NCI-H2196 treated with DMSO at 0.1 percent for 48 hours (cell line): ENCODE data around the gene IP6K3.

Experiments used
- DNase-seq: peaks from one replicate; lab custom pipeline; 2025; ENCODE audit not compliant: unreplicated experiment; lab: John Stamatoyannopoulos, UW

The IP6K3 gene

DNA sequence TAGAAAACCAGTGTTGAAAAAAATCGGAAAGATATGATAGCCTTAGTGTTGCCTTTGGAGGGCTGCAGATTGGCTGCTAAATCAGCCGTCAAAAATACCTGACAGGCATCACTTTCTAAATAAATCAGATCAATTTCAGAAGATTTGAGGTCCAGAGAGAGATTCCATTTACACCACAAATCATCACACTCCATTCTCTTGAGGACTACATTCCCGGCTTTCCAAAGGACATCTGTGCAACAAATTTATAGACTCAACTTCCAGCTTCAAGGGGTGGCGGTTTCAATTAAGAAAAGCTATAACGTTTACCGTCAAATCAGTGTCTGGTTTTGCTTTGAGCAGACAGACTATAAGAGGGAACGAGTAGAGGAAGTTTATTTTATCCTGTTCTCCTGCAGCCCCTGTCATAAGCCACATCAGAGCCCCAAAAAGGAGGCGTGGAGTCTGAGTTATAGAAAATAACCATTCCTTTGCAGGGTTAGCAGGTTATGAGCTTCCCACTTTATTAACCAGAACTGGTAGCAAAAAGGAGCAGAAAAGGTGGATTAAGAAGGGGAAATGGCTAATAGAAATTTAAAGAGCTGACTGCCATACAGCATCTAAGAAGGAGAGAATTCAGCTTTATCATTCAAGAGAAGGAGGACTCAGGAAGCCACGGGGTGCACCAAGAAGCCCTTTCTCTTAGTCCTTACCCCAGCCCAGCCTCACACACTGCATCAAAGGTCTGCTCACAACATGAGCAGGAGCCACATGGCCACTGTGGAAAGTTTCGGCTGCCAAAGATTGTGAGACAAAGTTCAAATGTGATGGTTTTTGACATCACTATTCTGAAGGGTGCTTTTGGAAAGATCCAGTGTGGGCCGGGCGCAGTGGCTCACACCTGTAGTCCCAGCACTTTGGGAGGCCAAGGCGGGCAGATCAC lies 22.3 kb downstream of the IP6K3 start:
- no peak for DNase-seq

GRCh38 chr6:33723371-33724085 lies 23.2 kb downstream of the IP6K3 start:
- DNase-seq: no peak

DNA sequence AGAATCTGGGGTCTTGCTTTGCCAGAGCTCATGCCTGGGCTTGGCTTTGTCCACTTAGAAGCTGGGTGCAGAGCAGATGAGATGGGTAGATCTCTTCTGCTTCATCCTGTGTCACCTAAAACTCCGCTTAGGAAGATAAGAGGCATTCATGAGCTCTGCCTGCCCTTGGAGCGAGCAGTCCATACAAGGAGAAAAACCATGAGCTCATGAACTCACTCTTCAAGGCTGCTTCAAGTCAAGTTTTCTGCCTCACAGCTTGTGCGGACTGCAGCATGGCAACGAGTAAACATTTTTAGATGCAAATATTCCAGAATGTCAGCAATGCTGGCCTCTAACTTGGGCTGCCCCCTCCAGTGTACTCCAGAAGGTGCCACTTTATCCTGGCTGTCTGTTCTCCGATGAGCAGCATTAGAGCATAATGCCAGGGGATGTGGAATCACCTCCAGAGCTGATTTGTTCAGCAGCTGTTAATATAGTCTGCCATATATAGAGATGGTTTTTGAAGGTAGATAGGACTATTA lies 24.5 kb downstream of the IP6K3 start:
- DNase-seq: no peak

DNA sequence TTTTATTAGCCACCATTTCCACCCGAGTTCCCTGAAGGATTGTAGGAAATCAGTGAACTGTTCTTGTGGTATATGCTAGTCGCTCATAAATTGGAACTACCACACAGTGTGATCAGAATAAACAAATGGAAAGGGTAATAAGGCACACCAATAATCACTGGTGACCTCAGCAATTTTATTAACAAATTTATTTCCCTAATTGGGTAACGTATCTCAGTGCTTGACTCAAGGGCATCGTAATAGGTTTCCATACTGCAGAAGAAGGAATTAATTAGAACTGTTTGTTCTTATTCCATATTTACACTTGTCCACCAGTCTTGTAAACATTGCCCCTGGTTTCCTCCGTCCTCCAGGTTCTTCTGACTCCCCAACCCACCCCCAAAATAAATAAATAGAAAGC lies 25.2 kb downstream of the IP6K3 start:
- DNase-seq: no peak

DNA sequence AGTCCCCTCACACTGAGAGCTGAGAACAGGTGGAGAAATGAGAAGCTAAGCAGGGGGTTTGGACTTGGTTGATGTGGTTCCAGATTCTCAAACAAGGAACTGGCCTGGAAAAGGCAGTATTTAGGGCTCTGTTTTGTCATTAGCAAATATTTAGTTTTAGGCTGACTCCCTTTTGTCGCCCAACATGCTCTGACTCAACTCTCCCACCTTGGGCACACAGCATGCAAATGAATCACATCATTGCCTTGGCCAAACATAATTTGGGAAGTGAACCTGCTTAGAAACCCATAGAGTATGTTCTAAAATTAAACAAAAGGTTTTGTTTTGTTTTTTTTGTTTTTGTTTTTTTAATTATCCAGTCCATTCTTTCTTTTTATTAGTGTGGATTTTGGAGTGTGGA lies 25.7 kb downstream of the IP6K3 start:
- no peak for DNase-seq

DNA sequence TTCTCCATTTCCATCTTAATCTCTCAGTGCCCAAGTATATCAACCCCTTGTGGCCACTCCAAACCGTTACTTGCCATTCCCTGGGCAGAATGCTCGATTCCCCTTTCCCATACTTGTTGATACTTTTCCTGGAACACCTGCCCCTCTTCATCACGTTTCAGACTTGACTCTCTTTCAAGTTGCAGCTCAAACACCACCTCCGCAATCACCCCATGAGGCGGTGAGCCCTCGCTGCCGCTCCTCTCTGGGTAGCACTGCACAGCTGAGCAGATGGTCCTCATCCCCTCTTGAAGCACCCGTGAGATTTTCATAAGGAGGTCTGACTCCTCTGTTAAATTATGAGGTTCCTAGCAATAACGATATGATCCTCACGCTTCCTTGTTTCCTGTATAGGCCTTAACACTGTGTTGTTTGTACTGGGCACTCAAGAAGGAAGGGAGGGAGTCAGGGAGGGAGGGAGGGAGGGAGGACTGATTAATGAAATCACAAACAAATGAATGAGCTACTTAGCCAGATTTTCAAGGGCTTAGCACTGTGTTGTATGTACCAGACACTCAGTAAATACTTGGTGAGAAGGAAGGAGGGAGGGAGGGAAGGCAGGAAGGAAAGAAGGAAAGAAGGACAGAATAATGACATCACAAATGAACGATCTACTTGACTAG lies 27.2 kb downstream of the IP6K3 start:
- peak; percentile 69 for DNase-seq

GRCh38 chr6:33718713-33719112 lies 28.0 kb downstream of the IP6K3 start:
- no peak for DNase-seq

DNA sequence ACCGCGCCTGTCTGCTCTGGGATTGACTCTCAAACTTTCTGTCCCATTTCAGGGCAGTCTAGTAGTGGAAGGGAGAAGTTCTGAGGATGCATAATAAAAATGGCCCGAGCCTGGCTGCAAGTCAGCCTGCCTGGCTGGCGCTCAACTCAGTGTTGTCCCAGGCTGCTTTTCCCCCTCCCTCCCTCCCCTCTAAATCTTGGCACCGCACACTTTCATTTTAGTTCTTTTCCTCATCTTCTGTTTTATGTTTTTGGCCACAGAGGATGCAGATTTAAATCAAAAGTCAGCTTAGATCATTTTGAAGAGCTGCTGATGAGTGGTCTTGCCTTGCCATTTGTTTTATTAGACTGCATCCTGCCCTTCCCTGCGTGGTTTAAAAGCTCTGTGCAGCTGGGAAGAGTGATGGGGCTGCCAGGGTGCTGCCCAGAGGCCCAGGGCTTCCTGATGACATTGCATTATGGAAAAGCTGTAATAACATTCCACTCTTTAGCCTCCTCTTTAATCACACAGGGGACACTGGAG lies 28.7 kb downstream of the IP6K3 start:
- no peak for DNase-seq

DNA sequence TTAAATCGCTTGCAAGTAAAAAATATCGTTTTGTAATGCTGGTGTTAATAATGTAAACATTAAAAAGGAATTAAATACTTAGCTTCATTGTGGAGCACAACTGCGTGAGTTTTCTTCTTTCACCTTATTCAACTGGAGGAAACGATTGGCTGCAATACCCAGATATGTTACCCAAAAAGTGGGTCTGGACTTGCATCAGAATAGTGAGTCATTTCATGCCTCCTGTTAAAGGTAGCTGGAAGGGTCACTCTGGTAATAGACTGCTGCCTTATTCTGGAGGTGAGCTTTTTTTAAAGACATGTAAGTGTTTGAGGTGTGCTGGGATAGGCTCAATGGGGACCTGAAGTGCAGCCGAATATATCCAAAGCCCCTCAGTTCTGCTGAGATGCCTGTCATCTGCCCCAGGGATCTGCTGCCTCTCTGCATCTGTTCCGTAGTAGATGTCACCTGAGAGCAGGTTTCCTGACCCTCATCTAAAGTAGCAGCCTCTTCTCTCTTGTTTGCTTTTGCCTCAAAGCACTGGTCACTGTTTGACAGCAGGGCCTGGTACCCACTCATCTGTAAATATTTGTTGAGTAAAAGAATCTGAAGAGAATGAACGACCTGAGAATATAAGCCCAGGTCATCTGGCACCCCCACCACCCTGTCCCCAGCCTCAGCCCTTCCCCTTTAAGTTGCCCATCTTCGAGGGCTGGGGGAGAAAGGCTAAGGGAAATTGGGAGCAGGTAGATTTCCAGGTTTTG lies 29.6 kb downstream of the IP6K3 start:
- DNase-seq: peak; percentile 38

DNA sequence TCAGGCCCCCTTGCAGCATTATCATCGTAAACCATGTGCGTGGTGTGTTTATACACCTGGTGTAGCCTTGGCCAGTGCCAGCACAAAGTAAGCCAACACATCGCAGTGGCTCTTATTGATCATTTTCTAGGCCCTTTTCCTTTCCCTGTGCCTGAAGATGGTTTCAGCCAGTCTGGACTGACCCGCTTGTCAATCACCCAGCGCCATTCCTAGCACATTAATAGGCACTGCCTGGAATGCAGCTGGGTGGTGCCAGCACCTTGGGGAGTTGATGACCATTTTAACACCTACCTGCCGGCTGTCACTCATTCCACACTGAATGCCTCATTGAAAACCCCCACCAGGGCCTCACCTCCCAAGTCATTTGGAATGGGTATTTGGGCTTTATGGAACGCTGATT lies 30.3 kb downstream of the IP6K3 start:
- DNase-seq: peak; percentile 72

DNA sequence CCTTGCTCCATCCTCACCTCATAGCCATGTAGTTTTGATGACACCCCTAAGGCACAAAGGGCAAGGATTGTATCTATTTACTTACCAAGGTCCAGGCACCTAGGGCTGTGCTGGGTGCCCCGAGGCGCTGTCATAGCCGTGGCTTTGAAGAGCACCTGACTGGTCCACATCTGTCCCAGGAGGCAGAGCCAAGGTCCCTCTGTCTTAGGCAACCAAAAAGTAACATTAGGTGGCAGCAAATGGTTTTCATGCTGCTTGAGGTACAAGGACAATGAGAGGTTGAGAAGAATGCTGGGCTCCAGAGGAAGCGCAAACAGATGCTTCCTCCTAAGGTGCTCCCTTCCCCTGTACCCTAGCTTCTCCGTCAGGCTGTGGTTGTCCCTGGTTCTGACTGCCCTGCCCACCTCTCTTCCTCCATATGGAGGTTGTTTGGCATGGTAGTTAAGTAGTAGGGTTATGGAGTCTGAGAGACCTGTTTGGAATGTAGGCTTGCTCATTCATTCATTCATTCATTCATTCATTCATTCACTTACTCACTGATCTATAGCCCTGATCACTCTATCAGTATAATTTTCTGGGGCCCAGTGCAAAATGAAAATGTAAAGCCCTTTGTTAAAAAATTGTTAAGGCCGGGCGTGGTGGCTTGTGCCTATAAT lies 32.2 kb downstream of the IP6K3 start:
- peak; percentile 15 for DNase-seq

- no peak for DNase-seq
Observed at GRCh38 chr6:33713786-33714185, 32.9 kb downstream of the IP6K3 start.

DNA sequence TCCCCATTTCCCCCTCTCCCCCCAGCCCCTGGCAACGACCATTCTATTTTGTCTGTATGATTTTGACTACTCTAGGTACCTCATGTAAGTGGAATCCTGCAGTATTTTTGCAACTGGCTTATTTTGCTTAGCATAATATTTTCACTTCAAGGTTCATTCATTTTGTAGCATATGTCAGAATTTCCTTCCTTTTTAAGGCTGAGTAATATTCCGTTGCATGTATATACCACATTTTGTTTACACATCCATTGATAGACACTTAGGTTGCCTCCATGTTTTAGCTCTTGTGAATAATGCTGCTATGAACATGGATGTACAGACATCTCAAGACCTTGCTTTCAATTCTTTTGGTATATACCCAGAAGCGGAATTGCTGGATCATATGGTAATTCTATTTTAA lies 33.8 kb downstream of the IP6K3 start:
- DNase-seq: no peak

DNA sequence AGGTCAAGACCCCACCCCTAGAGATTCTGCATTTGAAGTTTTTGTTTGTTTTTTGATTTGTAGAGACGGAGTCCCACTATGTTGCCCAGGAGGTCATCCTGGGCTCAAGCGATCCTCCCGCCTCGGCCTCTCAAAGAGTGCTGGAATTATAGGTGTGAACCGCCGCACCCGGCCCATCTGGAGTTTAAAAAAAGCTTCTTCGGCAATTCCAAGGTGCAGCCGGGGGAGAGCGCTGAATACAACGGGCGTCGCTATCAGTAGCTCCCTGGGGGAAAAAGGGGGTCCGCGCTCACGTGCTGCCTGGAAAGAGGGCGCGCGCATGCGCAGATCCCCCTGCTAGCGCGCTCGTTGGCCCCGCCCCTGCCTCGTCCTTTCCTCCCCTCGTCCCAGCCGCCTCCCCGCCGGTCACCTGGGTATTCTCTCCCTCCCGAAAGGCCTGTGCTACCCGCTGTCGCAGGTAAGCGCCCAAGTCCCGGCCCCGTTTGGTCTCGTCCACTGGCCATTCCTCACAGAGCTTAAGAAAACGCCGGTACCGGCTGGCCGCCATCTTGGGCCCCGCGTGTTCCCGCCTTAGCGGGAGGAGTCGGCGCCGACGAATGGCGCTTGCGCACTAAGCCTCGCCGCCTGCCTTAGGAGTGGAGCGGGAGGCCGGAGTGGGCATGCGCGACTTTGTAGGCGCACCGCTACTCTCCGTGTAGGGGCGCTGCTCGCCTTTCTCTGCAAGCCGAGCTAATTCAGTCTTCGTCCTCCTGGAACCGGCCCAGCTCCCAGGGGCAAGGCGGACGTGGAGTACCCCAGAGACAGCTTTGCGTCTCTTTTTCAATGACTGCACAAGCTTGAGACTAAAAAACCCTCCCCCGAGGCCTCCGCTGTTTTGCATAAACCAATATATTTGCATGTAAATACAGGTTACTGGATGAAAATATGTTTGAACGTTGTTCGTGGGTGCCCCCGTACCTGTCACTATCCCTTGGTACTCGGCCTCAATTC lies 35.3 kb downstream of the IP6K3 start, which contains the start of gene UQCC2:
Gene UQCC2, minus strand, starts transcription at position 561 of the 990 bp plus-strand sequence. Its CDS starts 14 bp downstream, at position 547.
- peak; percentile 91 for DNase-seq

GRCh38 chr6:33710296-33711121 lies 36.2 kb downstream of the IP6K3 start:
- DNase-seq: no peak

DNA sequence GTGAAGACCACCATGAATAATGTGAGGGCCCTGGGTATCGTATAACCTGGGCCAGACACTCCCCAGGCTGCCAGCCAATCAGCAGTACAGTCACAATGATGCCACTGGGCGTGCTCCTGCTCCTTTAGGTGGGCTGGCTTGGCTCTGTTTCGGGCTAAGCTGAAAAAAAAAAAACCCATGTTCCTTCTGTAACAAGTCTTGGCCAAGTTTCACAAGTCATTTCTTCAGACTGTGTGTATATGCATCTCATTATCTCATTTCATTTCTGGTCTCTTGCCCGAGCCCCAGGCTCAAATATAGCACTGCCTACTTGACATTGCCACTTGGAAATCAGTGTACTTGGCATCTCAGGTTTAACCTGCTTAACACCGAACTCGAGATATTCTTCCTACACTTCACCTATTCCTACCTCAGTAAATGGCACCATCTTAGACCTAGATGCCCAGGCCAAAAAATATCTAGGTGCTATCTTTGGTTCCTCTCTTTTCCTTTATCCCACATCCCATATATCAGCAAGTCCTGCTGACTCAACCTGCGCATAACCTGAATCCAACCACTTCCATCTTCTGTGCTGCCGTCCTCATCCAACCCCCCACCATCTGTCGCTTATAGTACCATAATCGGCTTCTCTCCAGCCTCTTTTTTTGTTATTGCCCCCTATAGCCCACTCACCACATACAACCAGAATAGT lies 37.0 kb downstream of the IP6K3 start:
- no peak for DNase-seq

- DNase-seq: no peak
Observed at GRCh38 chr6:33708516-33709204, 38.0 kb downstream of the IP6K3 start.
